OCI-LY7 (cell line): Measurements from ENCODE around the gene SMNDC1.

Experiments used
- EZH2phosphoT487 ChIP-seq: fragments of 200-600 bp; sonication (generic); IDR thresholded peaks from 2 replicates; pipeline ENCODE4 v1.6.1; 2018; ENCODE audit warnings: low read depth, borderline replicate concordance, mild to moderate bottlenecking, mixed run types, antibody characterized with exemption, low read length, moderate library complexity, mixed read lengths
- TF ChIP-seq, protein P1 (sequence below): fragments of 200-600 bp; sonication (generic); conservative IDR thresholded peaks from 2 replicates; pipeline ENCODE4 v1.5.1; 2014; ENCODE audit warnings: mild to moderate bottlenecking, antibody characterized with exemption, low read length, moderate library complexity, mixed read lengths

DNA sequence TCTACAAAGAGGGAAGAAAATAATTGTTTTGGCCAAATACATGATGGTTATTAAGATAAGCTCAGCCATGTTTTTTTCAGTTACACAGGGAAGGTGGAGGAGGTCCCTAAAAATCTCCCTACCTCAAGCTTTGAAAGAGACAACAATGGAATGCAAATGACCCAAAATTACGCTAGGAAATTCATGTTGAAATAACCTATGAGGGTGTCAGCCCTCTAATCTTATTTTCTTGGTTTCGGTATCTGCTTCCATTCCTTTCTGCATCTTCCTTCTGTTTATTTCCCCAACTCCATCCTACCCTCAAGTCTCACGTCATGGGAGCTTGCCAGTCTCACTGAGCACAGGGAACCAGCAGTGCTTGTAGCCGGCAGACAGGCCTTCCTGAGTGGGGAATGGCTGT is 40.6 kb upstream of the SMNDC1 start:
- TF ChIP-seq, protein P1, sequence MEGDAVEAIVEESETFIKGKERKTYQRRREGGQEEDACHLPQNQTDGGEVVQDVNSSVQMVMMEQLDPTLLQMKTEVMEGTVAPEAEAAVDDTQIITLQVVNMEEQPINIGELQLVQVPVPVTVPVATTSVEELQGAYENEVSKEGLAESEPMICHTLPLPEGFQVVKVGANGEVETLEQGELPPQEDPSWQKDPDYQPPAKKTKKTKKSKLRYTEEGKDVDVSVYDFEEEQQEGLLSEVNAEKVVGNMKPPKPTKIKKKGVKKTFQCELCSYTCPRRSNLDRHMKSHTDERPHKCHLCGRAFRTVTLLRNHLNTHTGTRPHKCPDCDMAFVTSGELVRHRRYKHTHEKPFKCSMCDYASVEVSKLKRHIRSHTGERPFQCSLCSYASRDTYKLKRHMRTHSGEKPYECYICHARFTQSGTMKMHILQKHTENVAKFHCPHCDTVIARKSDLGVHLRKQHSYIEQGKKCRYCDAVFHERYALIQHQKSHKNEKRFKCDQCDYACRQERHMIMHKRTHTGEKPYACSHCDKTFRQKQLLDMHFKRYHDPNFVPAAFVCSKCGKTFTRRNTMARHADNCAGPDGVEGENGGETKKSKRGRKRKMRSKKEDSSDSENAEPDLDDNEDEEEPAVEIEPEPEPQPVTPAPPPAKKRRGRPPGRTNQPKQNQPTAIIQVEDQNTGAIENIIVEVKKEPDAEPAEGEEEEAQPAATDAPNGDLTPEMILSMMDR = no peak
- TF ChIP-seq EZH2phosphoT487 = no peak
